Endothelial cell of hepatic sinusoid (primary cell): ENCODE results near the gene PROK1.

ENCODE experiments used
- in situ Hi-C: cut with HindIII; loops from 2 replicates; pipeline ENCODE4 v1.10.0; 2017; ENCODE audit warnings: low sequenced_read_pairs

The PROK1 gene

DNA sequence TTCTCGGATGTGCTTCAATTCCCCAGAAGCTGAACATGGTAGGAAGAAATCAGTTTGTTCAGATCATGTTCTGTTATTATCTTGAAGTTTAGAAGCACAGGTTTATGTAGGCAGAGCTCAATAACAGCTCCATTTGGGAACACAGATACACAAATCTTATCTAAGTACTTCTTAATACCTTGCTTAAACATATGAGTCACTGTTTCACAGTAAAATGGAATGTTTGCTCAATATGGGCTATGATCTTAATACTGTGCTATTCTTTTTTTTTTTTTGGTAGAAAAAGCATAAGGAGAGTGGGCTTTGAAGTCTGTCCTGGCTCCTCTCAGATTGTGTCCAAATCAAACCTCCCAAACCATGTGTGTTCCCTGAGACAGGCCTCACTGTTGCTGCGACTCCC, 13.4 kb downstream of the PROK1 start:
- in situ Hi-C loops: no loop called here

DNA sequence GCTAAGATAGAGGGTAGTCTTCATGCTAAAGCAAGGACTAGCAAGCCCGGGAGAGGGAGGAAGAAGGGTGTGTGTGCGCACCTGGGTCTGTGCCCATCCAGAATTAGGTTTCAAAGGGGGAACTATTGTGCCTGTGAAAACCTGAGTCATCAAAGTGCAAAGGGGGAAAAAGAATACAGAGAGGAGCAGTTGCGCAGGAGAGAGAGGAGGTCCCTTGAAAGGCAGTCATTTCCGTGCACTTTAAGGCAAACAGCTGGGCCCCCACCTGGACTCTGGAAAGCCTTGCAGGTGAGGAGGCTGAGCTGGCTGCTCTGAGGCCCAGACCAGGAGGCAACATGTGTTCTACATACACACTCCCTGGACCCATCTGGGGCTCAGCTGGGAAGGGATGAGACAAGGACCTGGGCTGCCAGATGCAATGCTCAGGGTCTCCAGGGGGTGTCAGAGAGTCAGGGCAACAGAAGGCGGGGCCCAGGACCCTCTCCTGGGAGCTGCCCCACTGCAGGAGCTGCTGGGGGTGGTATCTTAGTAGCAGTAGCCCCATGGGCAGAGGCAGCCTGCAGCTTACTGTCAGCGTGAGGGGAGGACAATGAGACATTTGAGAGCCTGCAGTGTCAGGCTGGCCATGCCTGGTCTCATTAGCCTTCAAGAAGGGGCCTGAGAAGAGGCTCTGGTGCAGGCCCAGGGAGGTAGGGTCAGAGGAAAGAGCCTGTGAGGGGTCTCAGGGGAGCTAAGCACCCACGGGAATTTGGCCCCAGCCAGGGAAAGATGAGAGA, 14.3 kb downstream of the PROK1 start:
- in situ Hi-C loops: no loop called here

DNA sequence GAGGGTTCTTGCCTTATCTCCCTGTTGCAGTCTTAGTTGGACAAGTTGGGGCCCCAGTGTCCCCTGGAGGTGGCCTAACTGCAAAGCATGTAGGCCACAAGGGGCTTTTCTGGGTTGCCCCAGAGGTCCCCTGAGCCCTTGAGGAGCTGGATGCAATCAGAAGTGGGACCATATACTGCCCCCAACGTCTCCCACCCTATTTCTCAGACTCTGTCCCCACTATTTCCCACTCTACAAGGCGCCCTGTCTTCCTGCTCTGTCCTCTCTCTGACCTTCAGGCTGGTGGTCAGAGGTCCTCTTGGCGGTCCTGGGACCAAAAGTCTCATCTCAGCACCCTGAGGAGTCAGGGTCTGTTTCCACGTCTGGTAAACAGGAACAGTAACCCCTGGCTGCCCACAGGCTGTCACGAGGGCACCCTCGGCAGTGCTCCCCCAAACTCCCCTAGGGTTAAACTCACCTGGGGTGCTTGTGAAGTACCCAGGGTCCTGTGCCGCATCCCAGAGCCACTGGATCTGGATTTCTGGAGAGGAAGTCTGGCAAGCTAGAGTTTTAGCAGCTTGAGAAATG, 14.9 kb downstream of the PROK1 start:
- in situ Hi-C loops: no loop called here

GRCh38 chr1:110466646-110467280, 15.8 kb downstream of the PROK1 start:
- in situ Hi-C loops: no loop called here

- in situ Hi-C loops: no loop called here
Observed at GRCh38 chr1:110471131-110471530, 20.2 kb downstream of the PROK1 start.

GRCh38 chr1:110472546-110472945, 21.6 kb downstream of the PROK1 start:
- in situ Hi-C loops: no loop called here

DNA sequence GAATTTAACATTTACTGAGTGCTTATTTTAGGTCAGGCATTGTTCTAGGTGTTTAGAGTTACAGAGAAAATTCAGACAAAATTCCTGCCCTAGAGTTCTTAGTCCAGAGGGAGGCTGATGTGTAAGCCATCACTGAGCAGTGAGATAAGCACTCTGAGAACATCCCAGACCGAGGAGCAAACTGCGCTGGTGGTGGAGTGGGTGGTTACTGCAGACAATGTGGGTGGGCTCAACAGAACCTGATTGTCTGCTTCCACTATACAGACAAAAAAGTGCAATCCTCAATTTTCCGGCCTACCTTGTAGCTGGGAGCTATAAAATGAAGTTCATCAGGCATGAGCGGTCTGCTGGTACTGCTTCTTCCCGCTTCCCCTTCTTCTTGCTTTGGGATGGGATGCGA, 23.5 kb downstream of the PROK1 start:
- in situ Hi-C loops: no loop called here

DNA sequence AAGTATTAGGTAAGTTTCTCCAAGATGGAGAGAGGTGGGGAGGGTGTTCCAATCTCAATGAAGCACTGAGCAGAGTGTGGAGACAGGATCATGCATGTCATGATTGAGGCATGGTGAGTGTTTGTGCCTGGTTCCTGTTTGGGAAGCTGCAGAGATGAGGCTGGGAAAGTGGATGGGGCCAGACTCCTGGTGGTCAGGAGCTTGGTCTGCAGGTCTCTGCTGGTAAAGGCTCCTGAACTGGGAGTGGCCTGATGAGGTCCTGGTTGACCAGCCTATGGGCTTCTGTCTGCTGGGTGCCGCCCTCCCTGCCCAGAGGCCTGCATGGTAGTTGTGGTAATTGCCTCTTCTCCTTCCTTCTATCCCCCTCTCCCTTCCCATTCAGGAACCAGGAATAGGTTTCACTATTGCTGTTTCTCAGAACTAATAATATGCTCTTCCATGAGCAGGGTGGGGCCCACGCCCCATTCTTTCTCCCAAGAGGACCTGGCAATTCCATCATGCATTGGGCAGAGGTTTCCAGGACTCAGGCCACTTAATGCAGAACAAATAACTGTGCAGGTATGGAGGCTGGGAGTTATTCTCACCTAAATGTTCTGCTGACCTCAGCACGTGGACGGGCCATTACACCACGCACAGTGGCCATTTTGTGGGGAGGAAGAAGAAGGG, 24.5 kb downstream of the PROK1 start:
- in situ Hi-C loops: no loop called here

GRCh38 chr1:110476028-110476765, 25.2 kb downstream of the PROK1 start:
- in situ Hi-C loops: no loop called here

- in situ Hi-C loops: no loop called here
Observed at GRCh38 chr1:110477041-110477440, 26.1 kb downstream of the PROK1 start.

DNA sequence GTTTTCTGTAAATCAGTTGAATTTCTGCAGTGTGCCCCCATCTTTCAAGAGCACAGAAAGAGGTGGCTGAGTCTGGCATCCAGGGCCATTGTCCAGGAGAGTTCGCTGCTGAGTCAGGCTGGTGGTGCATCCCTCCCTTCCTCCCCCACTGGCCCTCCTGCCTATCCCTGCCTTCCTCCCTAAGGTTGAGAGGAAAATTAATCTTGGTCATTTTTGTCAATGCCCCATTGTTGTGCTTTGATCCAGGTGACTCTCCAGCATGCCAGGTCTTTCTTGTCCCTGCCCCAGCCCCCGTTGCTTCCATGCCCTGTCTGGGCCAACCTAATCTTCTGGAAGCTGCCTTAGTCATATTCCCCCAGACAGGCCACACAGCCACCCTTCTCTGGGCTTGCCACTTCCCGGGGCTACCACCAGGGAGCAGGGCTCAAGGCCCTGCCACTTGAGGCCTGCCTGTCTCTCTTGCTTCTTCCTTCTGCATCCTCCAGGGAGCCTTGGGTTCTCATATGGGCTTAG, 26.6 kb downstream of the PROK1 start:
- in situ Hi-C loops: no loop called here

GRCh38 chr1:110477967-110478640, 27.2 kb downstream of the PROK1 start:
- in situ Hi-C loops: no loop called here

DNA sequence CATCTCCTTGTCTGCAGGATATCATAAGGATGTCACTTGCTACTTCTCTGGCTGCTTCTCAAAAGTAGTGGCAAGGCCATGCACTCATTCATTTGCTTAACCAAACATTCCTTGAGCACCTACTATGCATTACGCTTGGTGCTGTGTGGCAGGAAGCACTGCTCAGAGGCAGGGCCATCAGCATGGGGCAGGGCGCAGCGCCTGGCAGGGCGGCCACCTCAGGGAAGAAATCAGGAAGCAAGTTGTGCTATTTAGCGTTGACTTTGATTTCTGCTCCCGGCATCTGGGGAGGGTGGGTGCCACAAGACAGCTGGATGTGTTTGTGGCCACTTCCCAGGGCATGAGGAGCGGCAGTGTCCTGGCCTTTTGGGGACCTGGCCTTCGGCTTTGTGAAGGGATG, 27.9 kb downstream of the PROK1 start:
- in situ Hi-C loops: no loop called here

DNA sequence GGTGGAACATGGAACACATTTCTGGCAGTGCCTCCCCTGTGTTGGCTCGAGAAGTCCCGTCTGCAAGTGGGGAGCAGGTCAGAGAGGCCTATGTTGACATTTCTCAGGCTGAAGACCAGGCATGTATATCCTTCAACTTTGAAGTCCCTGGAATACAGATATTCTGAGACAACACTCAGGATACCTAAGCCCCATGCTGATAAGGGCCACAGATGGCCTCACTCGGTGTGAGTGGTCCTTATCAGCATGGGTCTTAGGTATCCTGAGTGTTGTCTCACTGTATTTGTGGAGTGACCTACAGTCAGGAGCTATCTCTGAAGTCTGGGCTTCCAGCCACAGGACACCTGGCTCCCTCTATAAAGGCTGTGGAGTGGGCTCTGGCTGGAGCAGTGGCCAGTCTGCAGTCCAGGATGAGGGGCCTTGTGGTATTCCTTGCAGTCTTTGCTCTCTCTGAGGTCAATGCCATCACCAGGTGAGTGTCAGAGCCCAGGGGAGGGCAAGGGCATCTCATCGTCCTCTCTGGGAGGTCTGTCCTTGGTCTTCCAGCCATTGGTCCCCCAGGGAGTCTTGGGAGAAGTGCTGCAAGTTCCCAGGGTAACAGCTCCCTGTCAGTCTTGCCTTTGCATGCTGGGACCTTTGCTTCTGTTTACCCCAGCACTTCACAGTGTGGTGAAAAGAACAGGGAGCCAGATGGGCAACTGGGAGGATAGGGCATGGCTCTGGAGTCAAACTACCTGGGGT, 29.6 kb downstream of the PROK1 start:
- in situ Hi-C loops: no loop called here

- in situ Hi-C loops: no loop called here
Observed at GRCh38 chr1:110481968-110482623, 31.1 kb downstream of the PROK1 start.

GRCh38 chr1:110482662-110483307, 31.8 kb downstream of the PROK1 start:
- in situ Hi-C loops: no loop called here

DNA sequence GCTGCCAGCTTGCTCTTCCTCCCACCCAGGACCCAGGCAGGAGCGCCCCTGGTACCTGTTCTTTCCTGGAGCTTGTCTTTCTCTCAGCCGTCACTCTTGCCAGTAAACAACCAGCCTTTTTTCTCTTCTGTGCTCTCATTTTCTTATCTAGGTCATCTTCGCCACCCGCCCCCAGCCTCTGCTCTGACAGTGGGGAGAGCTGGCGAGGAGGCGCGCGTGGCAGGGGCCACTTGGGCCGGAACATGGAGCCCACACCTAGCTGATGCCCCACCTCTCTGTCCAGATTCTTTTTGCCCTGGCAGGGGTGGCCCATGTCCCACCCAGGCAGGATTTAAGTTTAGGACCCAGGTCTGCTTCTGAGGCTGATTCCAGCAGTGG, 32.3 kb downstream of the PROK1 start:
- in situ Hi-C loops: no loop called here

- in situ Hi-C loops: loop anchor here (5.0 kb wide), 1 partner anchor 62 kb away; no protein-coding TSS in a partner anchor
Observed at GRCh38 chr1:110484801-110485200, 33.9 kb downstream of the PROK1 start.
